Stomach (tissue), 4 donors: ENCODE results near the gene KCNG3.

ENCODE experiments used
- EP300 ChIP-seq: sonication (generic); formaldehyde crosslinking; IDR thresholded peaks from one replicate; pipeline ENCODE4 v1.6.1; 2017; ENCODE audit warnings: antibody characterized with exemption
- POLR2A ChIP-seq, 4 donors: fragments of 450-650 bp; IDR thresholded peaks; one replicate each; pipeline ENCODE4 v1.6.1; 2016; ENCODE audit warnings: antibody characterized with exemption in 4 of 4, control low read depth in 2 of 4, mild to moderate bottlenecking in 1 of 4, moderate library complexity in 1 of 4
- POLR2AphosphoS5 ChIP-seq, 3 donors: sonication (generic); formaldehyde crosslinking; IDR thresholded peaks; one replicate each; pipeline ENCODE4 v1.6.1; 2016; ENCODE audit warnings: antibody characterized with exemption in 3 of 3
- TF ChIP-seq, protein P1 (sequence below), 7 experiments: fragments of 450-650 bp in 4 of 7; fragments of 200-600 bp in 3 of 7; sonication (generic) in 3 of 7; IDR thresholded peaks; one replicate each; pipeline ENCODE4 v1.5.1; 2016 to 2019; ENCODE audit warnings: antibody characterized with exemption in 7 of 7, control low read depth in 2 of 7, mild to moderate bottlenecking in 1 of 7

DNA sequence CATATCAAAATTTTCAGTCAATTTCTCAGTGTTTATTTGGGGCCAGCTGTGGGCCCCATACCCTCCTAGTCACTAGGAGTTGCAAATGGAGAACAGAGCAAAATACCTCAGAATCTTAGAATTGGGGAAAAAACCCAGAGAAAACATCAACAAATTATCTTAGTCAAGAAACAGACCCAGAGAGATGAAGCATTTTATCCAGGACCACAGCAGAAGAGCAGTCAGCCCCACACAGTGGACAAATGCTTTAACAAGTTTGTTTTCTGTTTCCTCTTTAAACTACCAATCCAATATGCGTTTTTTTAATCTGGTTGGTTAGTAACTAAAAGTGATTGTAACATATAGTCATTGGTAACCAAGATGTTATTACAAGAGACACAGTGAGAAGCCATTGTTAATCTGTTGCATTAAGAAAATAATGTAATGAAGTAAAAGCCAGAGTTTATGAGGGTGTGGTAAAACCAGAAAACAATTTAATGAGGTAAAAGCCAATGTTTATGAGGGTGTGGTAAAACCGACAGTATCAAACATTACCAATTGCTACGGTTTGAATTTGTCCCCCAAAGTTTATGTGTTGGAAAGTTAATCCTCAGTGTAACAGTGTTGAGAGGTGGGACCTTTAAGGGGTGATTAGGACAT, 72.1 kb downstream of the KCNG3 start:
- no peak for TF ChIP-seq POLR2A (IDR thresholded peaks at IDR 0.05)
- TF ChIP-seq, protein P1, sequence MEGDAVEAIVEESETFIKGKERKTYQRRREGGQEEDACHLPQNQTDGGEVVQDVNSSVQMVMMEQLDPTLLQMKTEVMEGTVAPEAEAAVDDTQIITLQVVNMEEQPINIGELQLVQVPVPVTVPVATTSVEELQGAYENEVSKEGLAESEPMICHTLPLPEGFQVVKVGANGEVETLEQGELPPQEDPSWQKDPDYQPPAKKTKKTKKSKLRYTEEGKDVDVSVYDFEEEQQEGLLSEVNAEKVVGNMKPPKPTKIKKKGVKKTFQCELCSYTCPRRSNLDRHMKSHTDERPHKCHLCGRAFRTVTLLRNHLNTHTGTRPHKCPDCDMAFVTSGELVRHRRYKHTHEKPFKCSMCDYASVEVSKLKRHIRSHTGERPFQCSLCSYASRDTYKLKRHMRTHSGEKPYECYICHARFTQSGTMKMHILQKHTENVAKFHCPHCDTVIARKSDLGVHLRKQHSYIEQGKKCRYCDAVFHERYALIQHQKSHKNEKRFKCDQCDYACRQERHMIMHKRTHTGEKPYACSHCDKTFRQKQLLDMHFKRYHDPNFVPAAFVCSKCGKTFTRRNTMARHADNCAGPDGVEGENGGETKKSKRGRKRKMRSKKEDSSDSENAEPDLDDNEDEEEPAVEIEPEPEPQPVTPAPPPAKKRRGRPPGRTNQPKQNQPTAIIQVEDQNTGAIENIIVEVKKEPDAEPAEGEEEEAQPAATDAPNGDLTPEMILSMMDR (IDR thresholded peaks at IDR 0.05): no peak
- no peak for TF ChIP-seq POLR2AphosphoS5 (IDR thresholded peaks at IDR 0.05)
- no peak for TF ChIP-seq EP300
